ENCODE data around the gene PLA2G4D. TPM values are rescaled to one million over a fixed set of nuclear protein-coding genes. Genes with fewer than 3 reads are reported as not detected.

Gene PLA2G4D
- total RNA-seq, 1 experiment from 2014 or later, result not detected

- Histone ChIP-seq H3K36me3 (ENCODE audit: insufficient read depth, low read length, poor library complexity, severe bottlenecking) (no peaks in the 10 kb centered on the region), H3K27me3 (replicated peaks; ENCODE audit: insufficient read depth, low read depth, low read length, poor library complexity) (no peaks in the 10 kb centered on the region), H3K4me3 (ENCODE audit: low read depth, low read length, poor library complexity, severe bottlenecking) (no peak overlapping the region), H3K27ac (ENCODE audit: low read depth, low read length, poor library complexity, severe bottlenecking) (no peak overlapping the region), H3K9me3 (ENCODE audit: low read depth, low read length, poor library complexity, severe bottlenecking) (no peaks in the 10 kb centered on the region), H3K4me1 (ENCODE audit: insufficient read depth, low read length, poor library complexity, severe bottlenecking) (no peaks in the 10 kb centered on the region)
- no peak for TF ChIP-seq EZH2 (IDR thresholded peaks at IDR 0.05; ENCODE audit: borderline replicate concordance, low read depth, low read length, poor library complexity, severe bottlenecking)
- no peak for TF ChIP-seq CTCF (conservative IDR thresholded peaks at IDR 0.05; ENCODE audit: low read depth, low read length)
- ChIA-PET POLR2A (ENCODE audit: low non-redundant PET) (no interaction called here), CTCF (interaction anchor here (0.8 to 1.0 kb wide), 3 partner anchors 15 to 153 kb away, joined by 3 to 4 read pairs (median 3); no protein-coding TSS in a partner anchor)
- no peak for DNase-seq (ENCODE audit: low spot score)
- intact Hi-C loops (cut with micrococcal nuclease; ENCODE audit: unreplicated experiment), result loop anchor here (10.0 kb wide), 1 partner anchor 586 kb away; no protein-coding TSS in a partner anchor
- BruUV-seq (replicated peaks), result no TSS peak
These were observed 25.8 kb downstream of the PLA2G4D start for GRCh38 chr15:42068601-42069000.

GRCh38 chr15:42066764-42067415 lies 27.5 kb downstream of the PLA2G4D start:
- no TSS peak for BruUV-seq (replicated peaks)
- no peak for DNase-seq (ENCODE audit: low spot score)
- Histone ChIP-seq H3K36me3 (ENCODE audit: insufficient read depth, low read length, poor library complexity, severe bottlenecking) (no peaks in the 10 kb centered on the region), H3K27me3 (replicated peaks; ENCODE audit: insufficient read depth, low read depth, low read length, poor library complexity) (no peaks in the 10 kb centered on the region), H3K4me3 (ENCODE audit: low read depth, low read length, poor library complexity, severe bottlenecking) (no peak overlapping the region), H3K9me3 (ENCODE audit: low read depth, low read length, poor library complexity, severe bottlenecking) (no peaks in the 10 kb centered on the region), H3K4me1 (ENCODE audit: insufficient read depth, low read length, poor library complexity, severe bottlenecking) (no peaks in the 10 kb centered on the region), H3K27ac (ENCODE audit: low read depth, low read length, poor library complexity, severe bottlenecking) (no peak overlapping the region)
- ChIA-PET CTCF (no interaction called here), POLR2A (ENCODE audit: low non-redundant PET) (no interaction called here)
- no peak for TF ChIP-seq EZH2 (IDR thresholded peaks at IDR 0.05; ENCODE audit: borderline replicate concordance, low read depth, low read length, poor library complexity, severe bottlenecking)
- intact Hi-C loops (cut with micrococcal nuclease; ENCODE audit: unreplicated experiment), result loop anchor here (2.0 to 10.0 kb wide), 3 partner anchors 70 to 588 kb away; no protein-coding TSS in a partner anchor

DNA sequence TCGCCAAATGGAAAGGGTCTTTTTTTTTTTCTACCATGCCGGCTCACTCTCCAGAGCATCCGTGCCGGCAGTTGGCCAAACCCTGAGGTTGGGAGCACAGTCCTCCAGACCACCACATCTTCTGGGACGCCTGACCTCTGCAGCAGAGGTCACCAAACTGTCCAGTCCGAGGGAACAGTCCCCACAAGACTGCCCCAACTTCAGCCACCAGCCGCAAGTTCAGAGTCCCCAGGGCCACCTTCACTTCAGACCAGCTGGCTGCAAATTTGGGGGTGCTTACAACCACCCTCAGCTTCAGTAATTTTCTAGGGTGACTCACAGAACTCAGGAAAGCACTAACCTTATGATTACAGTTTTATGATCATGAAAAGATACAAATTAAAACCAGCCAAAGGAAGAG lies 28.9 kb downstream of the PLA2G4D start:
- DNase-seq (ENCODE audit: low spot score), result no peak
- Histone ChIP-seq H3K4me3 (ENCODE audit: low read depth, low read length, poor library complexity, severe bottlenecking) (no peak overlapping the region), H3K4me1 (ENCODE audit: insufficient read depth, low read length, poor library complexity, severe bottlenecking) (no peaks in the 10 kb centered on the region), H3K36me3 (ENCODE audit: insufficient read depth, low read length, poor library complexity, severe bottlenecking) (no peaks in the 10 kb centered on the region), H3K27me3 (replicated peaks; ENCODE audit: insufficient read depth, low read depth, low read length, poor library complexity) (no peaks in the 10 kb centered on the region), H3K9me3 (ENCODE audit: low read depth, low read length, poor library complexity, severe bottlenecking) (no peaks in the 10 kb centered on the region), H3K27ac (ENCODE audit: low read depth, low read length, poor library complexity, severe bottlenecking) (no peak overlapping the region)
- ChIA-PET CTCF (interaction anchor here (0.7 kb wide), 1 partner anchor 396 kb away, joined by 6 read pairs; no protein-coding TSS in a partner anchor), POLR2A (ENCODE audit: low non-redundant PET) (no interaction called here)
- no TSS peak for BruUV-seq (replicated peaks)
- TF ChIP-seq EZH2 (IDR thresholded peaks at IDR 0.05; ENCODE audit: borderline replicate concordance, low read depth, low read length, poor library complexity, severe bottlenecking) (no peak), CTCF (conservative IDR thresholded peaks at IDR 0.05; ENCODE audit: low read depth, low read length) (no peak)
- intact Hi-C loops (cut with micrococcal nuclease; ENCODE audit: unreplicated experiment), result loop anchor here (10.0 kb wide), 1 partner anchor 589 kb away; no protein-coding TSS in a partner anchor

Data from A673 (cell line).